Heart left ventricle (tissue), 16 donors: ENCODE data around the gene NDOR1. TPM values are rescaled to one million over a fixed set of nuclear protein-coding genes. Genes with fewer than 3 reads are reported as not detected.

ENCODE experiments used
- ATAC-seq, 4 donors: fragments of 200-7000 bp; cut with Tn5 transposase; one replicate each; pipeline ENCODE4 v1.9.1; 2020 to 2022; ENCODE audit warnings: moderate library complexity in 4 of 4, mild to moderate bottlenecking in 3 of 4, moderate number of reproducible peaks in 1 of 4
- DNase-seq, 5 donors: peaks; one replicate each; pipeline ENCODE4 v3.0.0-alpha.2; 2020
- H3K27ac ChIP-seq, 12 donors: fragments of 200-600 bp; sonication (generic) in 4 of 12; one replicate each; pipeline versions ENCODE4 v1.5.0 to v1.8.0; 2016 to 2022; ENCODE audit warnings: mild to moderate bottlenecking in 2 of 12
- H3K27me3 ChIP-seq, 9 donors: fragments of 200-600 bp; sonication (generic) in 2 of 9; one replicate each; pipeline versions ENCODE4 v1.5.1 to v1.8.0; 2016 to 2022; ENCODE audit warnings: mild to moderate bottlenecking in 3 of 9
- H3K36me3 ChIP-seq, 9 donors: fragments of 200-600 bp; sonication (generic) in 2 of 9; one replicate each; pipeline versions ENCODE4 v1.5.0 to v1.8.0; 2018 to 2022; ENCODE audit warnings: mild to moderate bottlenecking in 2 of 9
- H3K4me1 ChIP-seq, 12 donors: fragments of 200-600 bp; sonication (generic) in 4 of 12; one replicate each; pipeline versions ENCODE4 v1.5.0 to v1.8.0; 2016 to 2022; ENCODE audit warnings: mild to moderate bottlenecking in 3 of 12
- H3K4me3 ChIP-seq, 12 donors: fragments of 200-600 bp; sonication (generic) in 4 of 12; one replicate each; pipeline versions ENCODE4 v1.5.0 to v1.8.0; 2017 to 2022; ENCODE audit warnings: mild to moderate bottlenecking in 9 of 12, moderate library complexity in 4 of 12
- H3K9me3 ChIP-seq, 12 donors: fragments of 200-600 bp; sonication (generic) in 4 of 12; one replicate each; pipeline versions ENCODE4 v1.5.0 to v1.8.0; 2016 to 2022; ENCODE audit warnings: mild to moderate bottlenecking in 1 of 12
- CTCF ChIP-seq, 12 donors: fragments of 200-600 bp; sonication (generic) in 4 of 12; IDR thresholded peaks; one replicate each; pipeline versions ENCODE4 v1.5.0 to v1.8.0; 2018 to 2022; ENCODE audit warnings: antibody characterized with exemption in 12 of 12, mild to moderate bottlenecking in 5 of 12
- POLR2A ChIP-seq, 2 donors: fragments of 450-650 bp; IDR thresholded peaks; one replicate each; pipeline ENCODE4 v1.6.1; 2017; ENCODE audit warnings: antibody characterized with exemption in 2 of 2, mild to moderate bottlenecking in 2 of 2, moderate library complexity in 2 of 2
- WGBS, 4 donors: extraction: QIAGEN DNeasy Blood & Tissue Kit in 2 of 4; methylation state at CpG; one replicate each; pipeline versions ENCODE4 v1.1.5 to v1.1.7; 2013 to 2018; 5-methylcytosine and 5-hydroxymethylcytosine counted together
- intact Hi-C, 10 donors: fragments of 100-400 bp; cut with DNase I; formaldehyde crosslinking; loops; one replicate each; pipeline versions ENCODE4 v1.11.1 to v1.14.2; 2022
- polyA plus RNA-seq, 2 donors: library from polyadenylated mRNA; stranded (reverse); fragments of 200-250 nt; gene quantifications; one replicate each; pipeline ENCODE4 v1.2.3, GENCODE V29; 2013
- total RNA-seq, 9 donors: library from RNA; depleted of rRNA in 2 of 9; stranded (reverse); fragments of >200 nt in 2 of 9; fragmentation: NEBNext Ultra II Directional in 3 of 9; extraction: Animal tissue kit (Norgen Biotek cat#: 25700) in 3 of 9; gene quantifications; one replicate each; pipeline versions ENCODE4 v1.1.0 to v1.2.4, GENCODE V29; 2016 to 2023
- donor health status: ischemic (EF 13 %, LVEDD 7.1; RV severe dilation, severe dysfunction).
- donor health status: healthy with polysubstance abuse.
- donor health status: DM: no; HTN: yes; CAD: no.
- donor health status: DM: no; HTN: no; CAD: no.
- donor health status: ischemic (EF 25% LVEDD 6.9; RV normal size, moderate dysfunction).
- donor health status: ischemic (EF 25% LVEDD 5.7; RV mildly dilated, moderate dysfunction).
- donor health status: healthy.
- donor health status: DM: yes; HTN: yes; CAD: no.
- donor health status: ischemic (EF 35%, LVEDD 5.7; RV mildly dilated, moderate dysfunction).
- donor health status: nonischemic (EF 11% LVEDD 7.7; RV severe dilation, severe dysfunction).
- donor health status: DM: yes; HTN: yes; CAD: no.
- donor health status: PGD.
- donor health status: ischemic (EF 29% LVEDD 5.4; RV normal size, mild dysfunction).
- donor health status: nonischemic (EF 23%, LVEDD 6.1; RV moderate dilation, normal function).

NDOR1 gene
- total and polyA plus RNA-seq, 11 donors, result 4.5 to 9.6 (median 6.2) TPM

- peaks cover 44 to 92% (median 80%) of the 10 kb centered on the region in 9 donors for H3K27me3 ChIP-seq
- WGBS, 4 donors, result 25 to 40% (median 32%) methylated on average over 4 of the region's 4 CpGs
These were observed 46.9 kb upstream of the NDOR1 start for GRCh38 chr9:137158625-137159024.

GRCh38 chr9:137159105-137160053 is 46.1 kb upstream of the NDOR1 start:
- ATAC-seq (no peak), DNase-seq (no peak)
- Histone ChIP-seq H3K27ac (no peak overlapping the region), H3K4me3 (no peak overlapping the region), H3K9me3 (no peaks in the 10 kb centered on the region), H3K27me3 (peaks cover 51 to 99% (median 87%) of the 10 kb centered on the region in 9 donors), H3K4me1 (peaks cover 0 to 31% (median 13%) of the 10 kb centered on the region in 12 donors), H3K36me3 (no peaks in the 10 kb centered on the region)
- whole genome bisulfite sequencing, 4 donors, result 32 to 41% (median 40%) methylated on average over 14 of the region's 14 CpGs
- no peak for TF ChIP-seq POLR2A (IDR thresholded peaks at IDR 0.05)
- TF ChIP-seq CTCF (IDR thresholded peaks at IDR 0.05), result no peak
- intact Hi-C loops, result no loop called here

More at GRCh38 chr9:137158625-137159024, 46.9 kb upstream of the NDOR1 start:
- DNase-seq, result no peak
- no peak overlapping the region for H3K4me3 ChIP-seq
- H3K36me3 ChIP-seq, result no peaks in the 10 kb centered on the region
- H3K4me1 ChIP-seq, result peaks cover 0 to 31% (median 13%) of the 10 kb centered on the region in 12 donors
- H3K9me3 ChIP-seq, result no peaks in the 10 kb centered on the region
- H3K27ac ChIP-seq, result no peak overlapping the region
- intact Hi-C loops, result no loop called here
- ATAC-seq, result no peak
- no peak for TF ChIP-seq POLR2A (IDR thresholded peaks at IDR 0.05)
- TF ChIP-seq CTCF (IDR thresholded peaks at IDR 0.05), result no peak

- intact Hi-C loops, result no loop called here
- DNase-seq (no peak), ATAC-seq (no peak)
- TF ChIP-seq POLR2A (IDR thresholded peaks at IDR 0.05) (no peak), CTCF (IDR thresholded peaks at IDR 0.05) (no peak)
- WGBS, 4 donors, result 63 to 73% (median 68%) methylated on average over 16 to 17 of the region's 17 CpGs
- no peaks in the 10 kb centered on the region for H3K36me3 ChIP-seq
- H3K27me3 ChIP-seq, result peaks cover 57 to 100% (median 92%) of the 10 kb centered on the region in 9 donors
- no peak overlapping the region for H3K27ac ChIP-seq
- no peak overlapping the region for H3K4me3 ChIP-seq
- H3K9me3 ChIP-seq, result no peaks in the 10 kb centered on the region
- H3K4me1 ChIP-seq, result peaks cover 0 to 31% (median 13%) of the 10 kb centered on the region in 12 donors
These were observed 45.5 kb upstream of the NDOR1 start for GRCh38 chr9:137160054-137160425.

GRCh38 chr9:137160716-137161557 is 44.6 kb upstream of the NDOR1 start:
- ATAC-seq (no peak), DNase-seq (no peak)
- no peak for TF ChIP-seq CTCF (IDR thresholded peaks at IDR 0.05)
- 30 to 36% (median 32%) methylated on average over 27 to 56 of the region's 56 CpGs for WGBS, 4 donors
- H3K9me3 ChIP-seq, result no peaks in the 10 kb centered on the region
- H3K4me1 ChIP-seq, result peaks cover 0 to 31% (median 13%) of the 10 kb centered on the region in 12 donors
- H3K36me3 ChIP-seq, result no peaks in the 10 kb centered on the region
- H3K27me3 ChIP-seq, result peaks cover 60 to 100% (median 93%) of the 10 kb centered on the region in 9 donors
- intact Hi-C loops, result no loop called here
- no peak overlapping the region for H3K27ac ChIP-seq
- H3K4me3 ChIP-seq, result no peak overlapping the region
